ENCODE data around the gene ZSWIM1. TPM values are rescaled to one million over a fixed set of nuclear protein-coding genes. Genes with fewer than 3 reads are reported as not detected.

ZSWIM1 gene
- total and polyA plus RNA-seq, 2 of the 13 experiments (the other 11 are each of a cell fraction or from before 2014, with no cell fraction given), result 9.5 to 11.7 TPM

DNA sequence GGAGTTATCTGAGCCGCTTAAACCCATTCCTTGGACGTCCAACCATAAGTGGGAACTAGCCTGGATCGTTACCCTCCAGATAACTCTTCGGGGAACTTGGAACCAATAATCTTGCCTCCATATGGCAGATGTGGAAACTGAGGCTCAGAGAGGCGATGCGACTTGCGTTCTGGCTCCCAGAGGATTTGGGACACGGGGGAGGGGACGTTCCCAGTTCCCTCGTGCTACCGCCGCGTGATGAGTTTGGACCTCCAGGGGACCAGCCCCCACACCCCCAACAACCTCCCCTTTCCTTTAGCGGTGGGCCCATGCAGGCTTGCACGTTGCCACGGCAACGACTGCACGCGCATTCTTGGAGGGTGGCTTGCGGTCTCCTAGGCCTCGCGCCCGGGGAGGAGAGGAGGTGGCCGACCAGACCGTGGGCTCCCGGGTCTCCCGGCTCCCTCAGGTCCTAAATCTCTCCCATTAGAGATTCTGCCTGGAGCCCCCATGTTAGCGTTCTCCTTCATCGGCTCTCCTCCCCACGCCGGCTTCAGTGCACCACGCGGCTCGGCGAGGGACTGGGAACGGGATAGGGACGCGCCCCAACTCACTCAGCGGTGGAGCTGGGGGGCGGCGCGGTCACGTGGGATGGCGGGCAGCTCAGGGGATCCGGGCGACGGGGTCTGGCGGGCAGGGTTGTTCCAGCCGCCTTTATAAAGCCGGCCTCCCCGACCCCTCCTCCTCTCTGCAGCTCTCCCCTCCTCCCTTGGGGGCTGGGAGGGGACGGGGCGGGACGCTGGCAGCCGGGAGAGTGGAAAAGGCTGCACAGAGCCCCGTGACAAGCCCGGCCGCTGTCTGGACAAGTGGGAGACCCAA is 30.7 kb downstream of the ZSWIM1 start, which contains the start of gene PLTP (continued):
- TF ChIP-seq, protein P1, sequence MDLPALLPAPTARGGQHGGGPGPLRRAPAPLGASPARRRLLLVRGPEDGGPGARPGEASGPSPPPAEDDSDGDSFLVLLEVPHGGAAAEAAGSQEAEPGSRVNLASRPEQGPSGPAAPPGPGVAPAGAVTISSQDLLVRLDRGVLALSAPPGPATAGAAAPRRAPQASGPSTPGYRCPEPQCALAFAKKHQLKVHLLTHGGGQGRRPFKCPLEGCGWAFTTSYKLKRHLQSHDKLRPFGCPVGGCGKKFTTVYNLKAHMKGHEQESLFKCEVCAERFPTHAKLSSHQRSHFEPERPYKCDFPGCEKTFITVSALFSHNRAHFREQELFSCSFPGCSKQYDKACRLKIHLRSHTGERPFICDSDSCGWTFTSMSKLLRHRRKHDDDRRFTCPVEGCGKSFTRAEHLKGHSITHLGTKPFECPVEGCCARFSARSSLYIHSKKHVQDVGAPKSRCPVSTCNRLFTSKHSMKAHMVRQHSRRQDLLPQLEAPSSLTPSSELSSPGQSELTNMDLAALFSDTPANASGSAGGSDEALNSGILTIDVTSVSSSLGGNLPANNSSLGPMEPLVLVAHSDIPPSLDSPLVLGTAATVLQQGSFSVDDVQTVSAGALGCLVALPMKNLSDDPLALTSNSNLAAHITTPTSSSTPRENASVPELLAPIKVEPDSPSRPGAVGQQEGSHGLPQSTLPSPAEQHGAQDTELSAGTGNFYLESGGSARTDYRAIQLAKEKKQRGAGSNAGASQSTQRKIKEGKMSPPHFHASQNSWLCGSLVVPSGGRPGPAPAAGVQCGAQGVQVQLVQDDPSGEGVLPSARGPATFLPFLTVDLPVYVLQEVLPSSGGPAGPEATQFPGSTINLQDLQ (CRISPR knock-in tag; IDR thresholded peaks at IDR 0.05), result no peak
- no peak for TF ChIP-seq E2F5 (CRISPR knock-in tag; conservative IDR thresholded peaks at IDR 0.05)
- no peak for TF ChIP-seq E2F2 (CRISPR knock-in tag; IDR thresholded peaks at IDR 0.05; ENCODE audit: borderline replicate concordance)
- TF ChIP-seq, protein P2, sequence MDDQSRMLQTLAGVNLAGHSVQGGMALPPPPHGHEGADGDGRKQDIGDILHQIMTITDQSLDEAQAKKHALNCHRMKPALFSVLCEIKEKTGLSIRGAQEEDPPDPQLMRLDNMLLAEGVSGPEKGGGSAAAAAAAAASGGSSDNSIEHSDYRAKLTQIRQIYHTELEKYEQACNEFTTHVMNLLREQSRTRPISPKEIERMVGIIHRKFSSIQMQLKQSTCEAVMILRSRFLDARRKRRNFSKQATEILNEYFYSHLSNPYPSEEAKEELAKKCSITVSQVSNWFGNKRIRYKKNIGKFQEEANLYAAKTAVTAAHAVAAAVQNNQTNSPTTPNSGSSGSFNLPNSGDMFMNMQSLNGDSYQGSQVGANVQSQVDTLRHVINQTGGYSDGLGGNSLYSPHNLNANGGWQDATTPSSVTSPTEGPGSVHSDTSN (CRISPR knock-in tag; IDR thresholded peaks at IDR 0.05; ENCODE audit: borderline replicate concordance), result no peak
- no peak for TF ChIP-seq ADNP (CRISPR knock-in tag; IDR thresholded peaks at IDR 0.05)
- TF ChIP-seq NR2F1 (CRISPR knock-in tag; IDR thresholded peaks at IDR 0.05), result no peak
- no peak for TF ChIP-seq CTCF (CRISPR knock-in tag; IDR thresholded peaks at IDR 0.05)
- TF ChIP-seq HNF4G (IDR thresholded peaks at IDR 0.05; ENCODE audit: borderline replicate concordance, low read depth, low read length), result no peak
- no peak for TF ChIP-seq HNF4G (CRISPR knock-in tag; IDR thresholded peaks at IDR 0.05; ENCODE audit: borderline replicate concordance, low read depth)
- TF ChIP-seq ZNF781 (CRISPR knock-in tag; IDR thresholded peaks at IDR 0.05; ENCODE audit: borderline replicate concordance, not compliant biosample characterization), result peak; percentile 67
- no peak for TF ChIP-seq MAFK (conservative IDR thresholded peaks at IDR 0.05 in 1 of 2, IDR thresholded peaks at IDR 0.05 in 1 of 2; ENCODE audit: low read length in 2 of 2)
- no peak for TF ChIP-seq ZNF773 (CRISPR knock-in tag; IDR thresholded peaks at IDR 0.05; ENCODE audit: borderline replicate concordance)
- no peak for TF ChIP-seq ZNF713 (CRISPR knock-in tag; IDR thresholded peaks at IDR 0.05)
- no peak for TF ChIP-seq ZNF674 (CRISPR knock-in tag; IDR thresholded peaks at IDR 0.05; ENCODE audit: low read depth)
- peak; percentile 53; the same call in 1 of the 2 replicates for TF ChIP-seq ZNF343 (CRISPR knock-in tag; IDR thresholded peaks at IDR 0.05)
- TF ChIP-seq, protein P3, sequence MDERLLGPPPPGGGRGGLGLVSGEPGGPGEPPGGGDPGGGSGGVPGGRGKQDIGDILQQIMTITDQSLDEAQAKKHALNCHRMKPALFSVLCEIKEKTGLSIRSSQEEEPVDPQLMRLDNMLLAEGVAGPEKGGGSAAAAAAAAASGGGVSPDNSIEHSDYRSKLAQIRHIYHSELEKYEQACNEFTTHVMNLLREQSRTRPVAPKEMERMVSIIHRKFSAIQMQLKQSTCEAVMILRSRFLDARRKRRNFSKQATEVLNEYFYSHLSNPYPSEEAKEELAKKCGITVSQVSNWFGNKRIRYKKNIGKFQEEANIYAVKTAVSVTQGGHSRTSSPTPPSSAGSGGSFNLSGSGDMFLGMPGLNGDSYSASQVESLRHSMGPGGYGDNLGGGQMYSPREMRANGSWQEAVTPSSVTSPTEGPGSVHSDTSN (CRISPR knock-in tag; IDR thresholded peaks at IDR 0.05), result no peak
- TF ChIP-seq STAG1 (CRISPR knock-in tag; IDR thresholded peaks at IDR 0.05), result no peak
